GM19238 (cell line): ENCODE data around the gene MOSPD3.

ENCODE experiments used
- DNase-seq: peaks from one replicate; pipeline ENCODE4 v3.0.0; 2011; ENCODE audit warnings: low spot score; ENCODE audit not compliant: insufficient read length

MOSPD3 gene

DNA sequence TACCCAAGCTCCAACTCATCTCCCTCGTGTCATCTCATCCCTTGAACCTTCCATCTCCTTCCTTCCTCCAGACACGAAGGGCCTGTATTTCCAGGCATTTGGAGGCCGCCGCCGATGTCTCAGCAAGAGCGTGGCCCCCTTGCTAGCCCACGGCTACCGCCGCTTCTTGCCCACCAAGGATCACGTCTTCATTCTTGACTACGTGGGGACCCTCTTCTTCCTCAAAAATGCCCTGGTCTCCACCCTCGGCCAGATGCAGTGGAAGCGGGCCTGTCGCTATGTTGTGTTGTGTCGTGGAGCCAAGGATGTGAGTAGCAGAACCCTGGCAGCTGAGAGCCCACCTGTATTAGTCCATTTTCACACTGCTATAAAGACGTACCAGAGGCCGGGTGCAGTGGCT lies 20.7 kb upstream of the MOSPD3 start:
- no peak for DNase-seq

DNA sequence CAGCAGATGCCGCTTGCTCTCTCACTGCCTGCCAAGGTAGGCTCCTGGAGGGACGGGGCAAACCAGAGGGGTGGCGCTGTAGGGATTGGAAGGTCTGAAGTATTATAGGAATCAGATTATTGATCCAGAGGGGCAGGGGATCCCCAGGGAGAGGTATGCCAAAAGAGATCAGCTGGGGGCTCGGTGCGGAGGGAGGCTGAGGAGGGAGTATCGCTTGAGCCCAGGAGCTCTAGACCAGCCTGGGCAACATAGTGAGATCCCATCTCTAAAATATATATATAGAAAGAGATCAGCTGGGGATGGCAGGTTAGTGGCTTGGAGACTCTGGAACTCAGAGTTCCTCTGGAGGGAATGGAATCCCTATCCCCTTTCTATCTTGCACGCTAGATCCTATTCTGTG lies 17.2 kb upstream of the MOSPD3 start:
- DNase-seq: no peak

DNA sequence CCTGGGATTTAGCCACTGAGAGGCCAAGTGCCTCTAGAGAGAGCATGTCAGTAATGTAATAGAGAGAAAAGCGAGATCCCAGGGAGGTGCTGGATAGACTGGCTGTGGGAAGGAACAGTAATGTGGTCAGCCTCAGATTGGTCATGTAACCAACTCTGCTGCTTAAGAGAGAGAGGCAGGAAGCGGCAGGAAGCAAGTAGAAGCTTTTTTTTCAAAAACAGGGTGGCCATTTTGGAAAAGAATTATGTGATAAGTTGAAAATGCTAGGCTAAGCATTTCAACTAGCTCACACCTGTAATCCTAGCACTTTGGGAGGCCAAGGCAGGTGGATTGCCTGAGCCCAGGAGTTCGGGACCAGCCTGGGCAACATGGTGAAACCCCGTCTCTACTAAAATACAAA lies 13.9 kb upstream of the MOSPD3 start:
- no peak for DNase-seq

DNA sequence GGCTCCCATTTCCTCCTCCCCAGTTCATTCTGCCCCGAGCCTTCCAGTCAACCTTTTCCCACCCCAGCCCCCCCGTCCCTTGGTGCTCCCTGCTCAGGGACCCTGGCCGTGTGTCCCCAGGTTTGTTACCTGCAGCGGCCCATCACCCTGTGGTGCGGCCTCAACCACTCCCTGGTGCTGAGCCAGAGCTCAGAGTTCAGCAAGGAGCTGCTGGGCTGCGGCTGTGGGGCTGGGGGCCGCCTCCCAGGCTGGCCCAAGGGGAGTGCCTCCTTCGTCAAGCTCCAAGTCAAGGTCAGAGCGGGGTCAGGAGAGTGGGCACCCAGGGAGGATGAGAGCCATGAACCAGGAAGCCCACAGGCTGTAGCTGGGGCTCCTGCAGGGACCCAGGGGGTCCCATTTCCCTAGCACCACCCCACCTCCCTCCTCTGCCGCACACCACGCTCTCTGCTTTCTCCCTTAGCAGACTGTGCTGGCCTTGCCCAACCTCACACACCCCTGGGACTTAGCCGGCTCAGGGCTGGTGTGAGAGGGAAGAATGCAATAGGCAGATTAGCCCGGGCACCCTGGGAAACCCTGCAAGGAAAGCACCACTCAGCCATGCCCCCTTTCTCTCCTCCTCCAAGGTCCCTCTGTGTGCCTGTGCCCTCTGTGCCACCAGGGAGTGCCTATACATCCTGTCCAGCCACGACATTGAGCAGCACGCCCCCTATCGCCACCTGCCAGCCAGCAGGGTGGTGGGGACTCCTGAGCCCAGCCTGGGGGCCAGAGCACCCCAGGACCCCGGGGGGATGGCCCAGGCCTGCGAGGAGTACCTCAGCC lies 12.2 kb upstream of the MOSPD3 start:
- DNase-seq: no peak

DNA sequence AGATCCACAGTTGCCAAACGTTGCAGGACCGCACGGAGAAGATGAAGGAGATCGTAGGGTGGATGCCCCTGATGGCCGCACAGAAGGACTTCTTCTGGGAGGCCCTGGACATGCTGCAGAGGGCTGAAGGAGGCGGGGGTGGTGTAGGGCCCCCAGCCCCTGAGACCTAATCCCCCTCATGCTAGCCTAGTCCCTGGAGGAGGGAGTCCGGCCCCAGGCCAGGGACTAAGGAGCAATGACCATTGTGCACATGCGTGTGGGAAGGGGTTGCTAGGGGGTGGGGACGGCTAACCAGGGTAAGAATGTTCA lies 11.7 kb upstream of the MOSPD3 start:
- DNase-seq: no peak

DNA sequence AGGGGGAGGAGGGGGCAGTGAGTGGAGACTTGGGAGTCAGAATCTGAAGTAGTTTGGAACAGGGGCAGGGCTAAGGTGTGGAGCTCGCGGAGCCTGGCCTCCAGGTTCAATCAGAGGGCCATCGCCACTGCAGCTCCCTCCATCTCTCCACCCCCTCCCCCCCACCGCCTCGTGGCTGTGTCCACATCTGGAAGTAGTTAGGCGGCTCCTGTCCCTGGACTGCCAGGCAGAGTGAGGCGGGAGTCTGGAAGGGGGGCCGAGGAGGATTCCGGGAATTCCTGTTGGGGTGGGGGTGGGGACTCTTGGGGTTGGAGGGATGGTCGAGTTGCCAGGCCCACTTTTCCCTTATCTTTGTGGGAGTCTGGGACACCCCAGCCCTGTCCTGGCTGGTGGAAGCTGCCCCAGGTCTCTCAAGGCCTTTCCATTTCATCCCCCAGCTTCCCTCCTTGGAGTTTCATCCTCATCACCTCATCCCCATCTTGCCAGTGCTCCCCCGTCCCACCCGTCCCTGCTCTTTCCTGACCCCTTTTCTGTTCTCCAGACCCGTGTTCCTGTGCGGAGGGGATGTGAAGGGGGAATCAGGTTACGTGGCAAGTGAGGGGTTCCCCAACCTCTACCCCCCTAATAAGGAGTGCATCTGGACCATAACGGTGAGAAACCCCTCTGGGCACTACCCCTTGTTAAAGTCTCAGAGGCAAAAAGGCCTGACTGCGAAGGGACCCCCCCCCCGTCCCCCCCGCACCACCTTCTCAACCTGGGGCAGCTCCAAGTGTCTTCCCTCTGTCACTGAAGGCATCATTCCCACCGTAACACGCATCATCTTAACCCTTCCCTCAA lies 9.2 kb upstream of the MOSPD3 start:
- DNase-seq: no peak

DNA sequence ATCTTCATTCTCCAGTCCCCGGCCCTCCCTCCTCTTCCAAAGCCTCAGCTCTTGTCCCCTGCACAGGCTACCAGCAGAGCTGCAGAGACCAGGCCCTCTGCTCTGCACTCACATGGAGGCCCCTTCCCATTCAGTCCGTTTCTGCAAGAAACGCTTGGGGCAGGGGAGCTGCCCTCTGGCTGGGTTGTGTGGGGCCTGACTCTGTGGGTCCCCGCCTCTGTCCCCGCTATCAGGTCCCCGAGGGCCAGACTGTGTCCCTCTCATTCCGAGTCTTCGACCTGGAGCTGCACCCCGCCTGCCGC lies 8.7 kb upstream of the MOSPD3 start:
- DNase-seq: no peak

DNA sequence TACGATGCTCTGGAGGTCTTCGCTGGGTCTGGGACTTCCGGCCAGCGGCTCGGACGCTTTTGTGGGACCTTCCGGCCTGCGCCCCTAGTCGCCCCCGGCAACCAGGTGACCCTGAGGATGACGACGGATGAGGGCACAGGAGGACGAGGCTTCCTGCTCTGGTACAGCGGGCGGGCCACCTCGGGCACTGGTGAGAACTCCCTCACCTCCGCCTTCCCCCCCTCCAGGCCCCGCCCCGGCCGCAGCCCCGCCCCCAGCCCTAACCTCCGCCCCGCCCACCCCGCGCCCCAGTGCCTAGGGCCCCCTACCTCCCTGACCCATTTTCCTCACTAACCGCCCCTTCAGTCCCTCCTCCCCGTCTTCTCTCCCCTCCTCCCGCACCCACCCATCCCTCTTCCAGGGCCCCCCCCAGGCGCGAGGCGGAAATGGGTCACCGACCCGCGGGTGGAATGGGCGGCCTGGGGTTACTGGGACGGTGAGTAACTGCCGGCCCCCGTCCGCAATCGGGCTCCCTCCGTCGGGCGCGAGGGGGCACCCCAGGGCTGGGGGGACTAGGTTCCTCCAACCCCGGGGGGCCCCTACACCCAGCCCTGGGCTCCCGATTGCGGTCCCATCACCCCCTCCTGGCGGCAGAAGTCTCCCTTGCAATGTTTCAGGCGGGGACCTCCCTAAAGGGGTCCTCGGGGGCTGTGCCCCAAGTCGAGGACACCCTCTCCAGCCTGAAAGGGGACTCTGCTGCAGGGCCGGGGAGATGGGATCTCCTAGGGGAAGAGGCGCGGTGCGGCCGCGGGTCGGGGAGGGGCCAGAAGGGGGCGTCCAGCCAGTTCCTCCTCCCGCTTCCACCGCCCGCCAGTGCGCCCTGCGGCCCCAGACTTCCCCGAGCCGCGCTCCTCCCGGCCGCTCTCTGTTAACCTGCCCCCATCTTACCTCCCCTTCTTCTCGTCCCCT lies 8.0 kb upstream of the MOSPD3 start:
- DNase-seq: peak; percentile 85

DNA sequence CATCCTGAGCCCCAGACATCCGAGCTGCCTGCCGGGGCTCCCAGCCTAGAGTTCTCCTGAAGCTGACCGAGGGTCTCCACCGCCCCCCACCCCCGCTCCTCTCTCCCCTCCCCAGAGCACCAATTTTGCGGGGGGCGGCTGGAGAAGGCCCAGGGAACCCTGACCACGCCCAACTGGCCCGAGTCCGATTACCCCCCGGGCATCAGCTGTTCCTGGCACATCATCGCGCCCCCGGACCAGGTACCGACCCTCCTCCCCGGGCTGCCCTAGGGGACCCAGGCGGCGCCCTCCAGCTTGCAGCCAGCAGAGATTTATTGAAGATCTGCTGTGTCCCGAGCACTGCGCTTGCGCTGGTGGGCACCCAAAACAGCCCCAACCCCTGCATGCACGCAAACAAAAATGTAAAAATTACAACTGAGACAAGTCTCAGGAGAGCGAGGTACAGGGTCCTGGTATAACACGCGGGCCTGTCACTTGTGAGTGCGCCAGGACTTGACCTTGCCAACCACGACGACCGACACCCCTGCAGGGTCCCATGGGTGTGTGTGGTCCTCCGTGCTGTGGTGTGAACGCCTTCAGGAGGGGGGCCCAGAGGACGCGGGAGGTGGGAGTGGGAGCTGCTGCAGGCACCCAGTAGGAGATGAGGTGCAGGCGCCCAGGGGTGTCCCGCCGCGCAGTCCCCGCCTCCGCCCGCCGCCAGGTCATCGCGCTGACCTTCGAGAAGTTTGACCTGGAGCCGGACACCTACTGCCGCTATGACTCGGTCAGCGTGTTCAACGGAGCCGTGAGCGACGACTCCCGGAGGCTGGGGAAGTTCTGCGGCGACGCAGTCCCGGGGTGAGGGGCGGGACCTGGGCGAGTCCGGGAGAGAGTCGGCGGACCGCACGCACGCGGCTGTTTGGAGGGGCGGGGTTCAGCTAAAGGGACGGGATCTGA lies 7.1 kb upstream of the MOSPD3 start:
- no peak for DNase-seq

DNA sequence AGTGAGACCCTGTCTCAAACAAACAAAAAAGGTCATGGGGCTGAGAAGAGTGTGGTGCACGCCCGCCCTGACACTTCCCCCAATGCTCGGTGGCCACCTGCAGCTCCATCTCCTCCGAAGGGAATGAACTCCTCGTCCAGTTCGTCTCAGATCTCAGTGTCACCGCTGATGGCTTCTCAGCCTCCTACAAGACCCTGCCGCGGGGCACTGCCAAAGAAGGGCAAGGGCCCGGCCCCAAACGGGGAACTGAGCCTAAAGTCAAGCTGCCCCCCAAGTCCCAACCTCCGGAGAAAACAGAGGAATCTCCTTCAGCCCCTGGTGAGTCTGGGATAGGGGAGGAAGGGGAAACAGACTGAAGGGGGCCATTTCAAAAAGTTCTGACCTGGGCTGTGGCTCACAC lies 6.0 kb upstream of the MOSPD3 start:
- DNase-seq: no peak

DNA sequence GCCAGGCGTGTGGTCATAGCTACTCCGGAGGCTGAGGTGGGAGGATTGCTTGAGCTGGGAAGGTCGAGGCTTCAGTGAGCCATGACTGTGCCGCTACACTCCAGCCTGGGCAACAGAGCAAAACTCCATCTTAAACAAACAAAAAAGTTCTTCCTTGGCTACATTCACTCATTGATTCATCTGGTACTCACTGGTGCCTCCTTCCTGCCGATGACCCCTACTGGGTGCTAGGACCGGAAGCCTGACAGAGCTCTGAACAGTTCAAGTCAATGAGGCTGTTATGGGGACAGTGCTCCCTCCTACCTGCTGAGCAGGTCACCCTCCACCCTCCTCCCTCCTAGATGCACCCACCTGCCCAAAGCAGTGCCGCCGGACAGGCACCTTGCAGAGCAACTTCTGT lies 5.2 kb upstream of the MOSPD3 start:
- no peak for DNase-seq

DNA sequence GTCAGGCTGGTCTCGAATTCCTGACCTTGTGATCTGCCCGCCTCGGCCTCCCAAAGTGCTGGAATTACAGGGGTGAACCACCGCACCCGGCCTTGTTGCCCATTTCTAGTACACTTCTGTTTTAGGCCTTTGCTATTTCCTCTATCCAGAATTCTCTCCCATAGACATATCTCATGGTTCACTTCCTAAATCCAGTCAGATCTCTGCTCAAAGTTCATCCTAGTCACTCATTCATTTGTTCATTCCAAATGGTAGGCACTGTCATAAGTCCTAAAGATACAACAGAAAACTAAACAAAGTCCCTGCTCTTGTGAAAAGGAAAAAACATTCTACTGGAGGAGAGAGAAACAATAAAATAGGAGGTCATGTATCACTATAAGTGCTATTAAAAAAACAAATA lies 2.4 kb upstream of the MOSPD3 start:
- no peak for DNase-seq

DNA sequence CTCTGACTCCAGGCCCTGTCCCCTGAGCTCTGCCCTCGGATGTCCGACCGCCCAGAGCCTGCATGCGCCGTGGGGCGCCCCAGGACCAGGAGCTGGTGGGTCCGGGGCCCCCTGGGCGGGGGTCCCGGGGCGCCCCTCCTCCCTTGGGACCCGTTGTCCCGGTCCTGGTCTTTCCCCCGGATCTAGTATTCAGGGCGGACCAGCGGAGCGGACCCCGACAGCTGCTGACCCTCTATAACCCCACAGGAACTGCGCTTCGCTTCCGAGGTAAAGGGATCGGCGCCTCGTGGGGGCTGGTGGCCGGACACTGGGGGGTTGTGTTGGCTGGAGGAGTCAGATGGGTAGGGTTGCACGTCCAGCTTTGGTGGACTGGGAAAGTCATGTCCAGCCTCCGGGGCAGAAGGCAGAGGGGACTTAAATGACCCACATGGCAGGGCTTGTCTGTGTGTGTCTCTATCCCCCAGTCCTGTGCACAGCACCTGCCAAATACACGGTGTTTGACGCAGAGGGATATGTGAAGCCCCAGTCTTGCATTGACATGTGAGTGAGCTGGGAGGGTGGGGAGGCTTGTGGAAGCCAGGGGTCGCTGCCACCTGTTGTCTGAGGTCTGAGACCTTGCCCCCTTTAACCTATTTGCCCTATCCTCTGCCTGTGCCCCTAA lies 520 bp downstream of the MOSPD3 start:
- DNase-seq: no peak

DNA sequence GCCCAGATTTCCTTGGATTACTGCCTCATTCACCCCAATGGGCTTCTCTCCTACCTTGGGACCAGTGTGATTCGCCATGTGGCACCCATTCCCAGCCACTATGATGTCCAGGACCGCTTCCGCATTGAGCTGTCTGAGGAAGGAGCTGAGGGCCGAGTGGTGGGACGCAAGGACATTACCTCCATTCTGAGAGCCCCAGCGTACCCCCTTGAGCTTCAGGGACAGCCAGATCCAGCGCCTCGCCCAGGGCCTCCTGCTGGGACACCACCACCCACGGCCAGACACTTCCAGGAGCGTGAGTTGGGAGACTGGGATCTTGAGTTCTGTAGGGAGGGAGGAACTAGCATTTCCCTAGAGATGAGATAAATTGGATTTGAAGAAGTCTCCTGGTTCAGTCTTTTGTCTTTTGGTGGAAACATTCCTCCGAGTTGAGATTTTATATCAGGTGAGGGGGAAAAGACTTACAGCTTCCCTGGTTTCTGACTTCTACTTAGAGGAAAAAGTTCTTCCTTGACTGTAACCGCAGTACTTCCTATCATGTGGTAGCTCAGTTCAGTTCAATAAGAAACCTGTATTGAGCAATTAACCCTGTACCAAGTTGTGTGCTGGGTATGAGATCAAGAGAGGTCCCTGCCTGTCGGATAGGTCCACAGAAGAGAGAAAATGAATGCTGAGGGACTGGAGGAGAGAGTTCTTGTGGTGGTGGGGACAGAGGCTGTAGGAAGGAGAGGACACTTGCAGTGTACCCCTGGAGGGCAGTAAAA lies 1.3 kb downstream of the MOSPD3 start:
- DNase-seq: no peak

DNA sequence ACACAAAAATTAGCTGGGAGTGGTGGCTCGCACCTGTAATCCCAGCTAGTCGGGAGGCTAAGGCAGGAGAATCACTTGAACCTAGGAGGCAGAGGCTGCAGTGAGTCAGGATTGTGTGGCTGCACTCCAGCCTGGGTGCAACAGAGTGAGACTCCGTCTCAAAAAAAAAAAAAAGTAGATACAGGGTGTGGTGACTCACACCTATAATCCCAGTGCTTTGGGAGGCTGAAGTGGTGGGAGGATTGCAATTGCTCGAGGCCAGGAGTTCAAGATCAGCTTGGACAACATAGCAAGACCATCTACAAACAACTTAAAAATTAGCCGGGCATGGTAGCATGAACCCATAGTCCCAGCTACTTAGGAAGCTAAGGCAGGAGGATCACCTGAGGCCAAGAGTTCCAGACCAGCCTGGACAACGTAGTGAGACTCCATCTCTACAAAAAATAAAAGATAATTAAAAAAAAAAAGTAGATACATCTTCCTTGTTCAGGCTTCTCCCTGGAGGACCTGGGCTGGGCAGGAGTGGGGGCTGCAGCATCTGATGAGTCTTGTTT lies 2.0 kb downstream of the MOSPD3 start:
- DNase-seq: no peak

DNA sequence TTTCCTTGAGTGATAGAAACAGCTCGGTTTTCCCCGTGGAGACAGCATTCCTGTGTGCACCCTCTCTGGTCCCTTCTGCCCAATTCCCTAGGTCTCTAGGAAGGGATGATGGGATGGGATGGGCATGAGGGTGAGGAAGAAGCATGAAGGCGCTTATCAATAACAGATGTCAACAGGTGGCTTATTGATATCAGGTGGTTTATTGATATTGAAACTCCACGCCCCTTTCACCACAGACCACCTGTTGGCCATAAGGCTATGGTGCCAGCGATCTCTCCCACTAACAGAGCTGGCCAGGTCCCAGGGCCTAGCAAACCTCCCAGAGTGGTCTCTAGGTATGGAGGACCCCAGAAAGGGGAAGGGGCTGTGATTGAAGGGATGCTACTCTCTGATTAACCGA lies 7.9 kb downstream of the MOSPD3 start:
- no peak for DNase-seq

DNA sequence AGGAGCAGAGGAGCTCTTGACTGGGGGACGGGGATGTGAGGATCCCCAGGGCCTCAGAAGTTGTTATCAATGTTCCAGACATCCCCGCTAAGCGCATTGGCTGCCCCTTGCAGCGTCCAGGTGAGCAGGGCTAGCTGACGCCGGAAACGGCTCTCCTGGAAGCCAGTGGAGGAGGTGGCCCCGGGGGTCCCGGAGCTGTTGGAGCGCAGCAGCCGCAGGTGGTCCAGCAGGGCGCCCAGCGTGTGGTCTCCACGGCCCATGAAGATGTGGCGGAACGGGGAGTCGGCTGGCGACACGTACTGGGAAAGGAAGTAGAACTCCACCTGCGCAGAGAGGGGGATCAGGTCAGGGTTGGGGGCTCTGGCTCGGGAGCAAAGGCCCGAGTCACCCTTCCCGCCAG lies 8.5 kb downstream of the MOSPD3 start:
- DNase-seq: no peak

DNA sequence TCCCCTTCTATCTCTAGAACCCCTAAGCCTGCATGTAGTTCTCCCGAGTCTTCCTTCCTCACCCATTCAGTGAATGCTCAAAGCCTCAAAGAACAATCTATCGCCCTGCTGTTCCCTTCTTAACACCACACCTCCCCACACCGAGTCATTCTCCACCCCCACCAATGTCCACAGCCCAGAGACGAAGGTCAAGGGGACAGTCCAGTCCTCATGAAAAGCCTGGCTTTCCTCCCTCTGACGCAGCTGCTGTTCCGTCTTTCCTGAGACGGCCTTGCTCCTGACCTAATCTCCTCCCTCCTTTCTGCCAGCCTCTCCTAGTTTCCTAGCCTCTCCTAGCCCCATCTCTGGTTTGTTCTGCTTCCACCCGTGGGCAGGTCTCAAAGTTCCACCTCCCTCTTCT lies 9.2 kb downstream of the MOSPD3 start:
- no peak for DNase-seq
